Keratinocyte (primary cell): ENCODE measurements around the gene SPAG9. TPM values are rescaled to one million over a fixed set of nuclear protein-coding genes. Genes with fewer than 3 reads are reported as not detected.

ENCODE experiments used
- DNase-seq: peaks from one replicate; pipeline ENCODE4 v3.0.0-alpha.2; 2011; ENCODE audit warnings: low read depth, missing footprints, low spot score
- FAIRE-seq: peaks from 2 replicates; lab custom pipeline; 2011; peaks lifted over from hg19 to GRCh38; lab: Jason Lieb, UNC
- H2AFZ ChIP-seq: 2 replicates; pipeline ENCODE4 v1.6.0; 2012; ENCODE audit warnings: low read length, control low read depth, inconsistent platforms; ENCODE audit not compliant: control insufficient read depth
- H3K27ac ChIP-seq: 2 replicates; pipeline ENCODE4 v1.5.1; 2011; ENCODE audit warnings: low read length; ENCODE audit not compliant: control insufficient read depth, insufficient read depth
- H3K27me3 ChIP-seq: 3 replicates; pipeline ENCODE4 v1.6.0; 2011; ENCODE audit warnings: low read length; ENCODE audit not compliant: control insufficient read depth, insufficient read depth; ENCODE audit errors: extremely low read depth
- H3K36me3 ChIP-seq, 2 experiments: 2 replicates in 1 of 2; 3 replicates in 1 of 2; pipeline ENCODE4 v1.5.1; 2011; ENCODE audit warnings: low read length in 2 of 2, mild to moderate bottlenecking in 1 of 2; ENCODE audit not compliant: control insufficient read depth in 2 of 2, insufficient read depth in 2 of 2; ENCODE audit errors: extremely low read depth in 1 of 2
- H3K4me1 ChIP-seq: 3 replicates; pipeline ENCODE4 v1.5.1; 2011; ENCODE audit warnings: low read length; ENCODE audit not compliant: control insufficient read depth, insufficient read depth; ENCODE audit errors: extremely low read depth
- H3K4me2 ChIP-seq: 3 replicates; pipeline ENCODE4 v1.6.0; 2011; ENCODE audit warnings: low read depth, low read length; ENCODE audit not compliant: control insufficient read depth, insufficient read depth; ENCODE audit errors: extremely low read depth
- H3K4me3 ChIP-seq, 3 experiments: fragments of 200-600 bp in 1 of 3; sonication (generic) in 1 of 3; 2 replicates in 2 of 3; 3 replicates in 1 of 3; pipeline ENCODE4 v1.5.1; 2011 to 2016; ENCODE audit warnings: low read length in 3 of 3, mild to moderate bottlenecking in 3 of 3, control low read depth in 2 of 3, inconsistent platforms in 1 of 3, low read depth in 1 of 3, mixed read lengths in 1 of 3, mixed run types in 1 of 3, moderate library complexity in 1 of 3; ENCODE audit not compliant: control insufficient read depth in 2 of 3, insufficient read depth in 2 of 3; ENCODE audit errors: extremely low read depth in 1 of 3
- H3K79me2 ChIP-seq: 2 replicates; pipeline ENCODE4 v1.6.0; 2012; ENCODE audit warnings: low read length; ENCODE audit not compliant: control insufficient read depth, insufficient read depth
- H3K9ac ChIP-seq: 3 replicates; pipeline ENCODE4 v1.6.0; 2011; ENCODE audit warnings: low read length; ENCODE audit not compliant: control insufficient read depth, insufficient read depth; ENCODE audit errors: extremely low read depth
- H3K9me1 ChIP-seq: 3 replicates; pipeline ENCODE4 v1.6.0; 2011; ENCODE audit warnings: low read length; ENCODE audit not compliant: control insufficient read depth, insufficient read depth; ENCODE audit errors: extremely low read depth
- H3K9me3 ChIP-seq: 2 replicates; pipeline ENCODE4 v1.5.1; 2012; ENCODE audit warnings: low read depth, low read length; ENCODE audit not compliant: control insufficient read depth
- H4K20me1 ChIP-seq: 3 replicates; pipeline ENCODE4 v1.6.0; 2011; ENCODE audit warnings: low read length; ENCODE audit not compliant: control insufficient read depth, insufficient read depth; ENCODE audit errors: extremely low read depth
- CTCF ChIP-seq, 3 experiments: IDR thresholded peaks in 1 of 3; conservative IDR thresholded peaks in 1 of 3; optimal IDR thresholded peaks in 1 of 3; 2 replicates in 2 of 3; 3 replicates in 1 of 3; pipeline versions ENCODE3 to v1.5.1; 2011; ENCODE audit warnings: low read length in 3 of 3, mild to moderate bottlenecking in 3 of 3, moderate library complexity in 2 of 3, control low read depth in 1 of 3, inconsistent platforms in 1 of 3; ENCODE audit not compliant: insufficient read depth in 2 of 3; ENCODE audit errors: extremely low read depth in 1 of 3
- EZH2 ChIP-seq: IDR thresholded peaks from one replicate; pipeline ENCODE4 v1.6.1; 2012; ENCODE audit warnings: inconsistent platforms, mild to moderate bottlenecking, low read length, moderate library complexity
- dilution Hi-C: fragments of 300-500 bp; cut with MboI; formaldehyde crosslinking; loops from one replicate; pipeline ENCODE4 v1.7.0; 2020; ENCODE audit warnings: low sequenced_read_pairs; ENCODE audit not compliant: extremely low pct_ligation_motif_present
- polyA plus RNA-seq, 5 experiments: library from polyadenylated mRNA; depleted of rRNA in 3 of 5; stranded (reverse) in 3 of 5; stranded (forward) in 1 of 5; unstranded in 1 of 5; fragments of >200 nt; gene quantifications; 1 replicate in 1 of 5; 2 replicates in 3 of 5; 3 replicates in 1 of 5; pipeline versions ENCODE4 v1.2.1 to v1.2.3, GENCODE V29; 2011 to 2012; ENCODE audit warnings: missing spikeins in 2 of 5, low read depth in 1 of 5, low replicate concordance in 1 of 5

SPAG9 gene
- polyA plus RNA-seq, 1 donor (not counting 4 experiments of a cell fraction or from before 2014, with no cell fraction given) = 43.1 TPM

GRCh38 chr17:51132964-51133319 is 12.3 kb upstream of the SPAG9 start:
- no peak overlapping the region for H3K9ac ChIP-seq
- H3K4me1 ChIP-seq = no peaks in the 10 kb centered on the region
- TF ChIP-seq EZH2 = no peak
- TF ChIP-seq CTCF (optimal IDR thresholded peaks at IDR 0.05 in 1 of 3, IDR thresholded peaks at IDR 0.05 in 1 of 3, conservative IDR thresholded peaks at IDR 0.05 in 1 of 3; ENCODE audit: extremely low read depth in 1 of 3, insufficient read depth in 2 of 3, low read length in 3 of 3) = no peak
- no peak overlapping the region for H3K4me2 ChIP-seq
- no peak overlapping the region for H3K27ac ChIP-seq
- no peaks in the 10 kb centered on the region for H3K9me3 ChIP-seq
- H3K36me3 ChIP-seq = no peaks in the 10 kb centered on the region
- H2AFZ ChIP-seq = no peak overlapping the region
- FAIRE-seq (no peak), DNase-seq (no peak)
- H3K9me1 ChIP-seq = no peaks in the 10 kb centered on the region
- H3K4me3 ChIP-seq = no peak overlapping the region
- no peaks in the 10 kb centered on the region for H3K27me3 ChIP-seq
- no peaks in the 10 kb centered on the region for H3K79me2 ChIP-seq
- H4K20me1 ChIP-seq = no peaks in the 10 kb centered on the region
- dilution Hi-C loops = no loop called here

GRCh38 chr17:51128076-51128475 is 7.4 kb upstream of the SPAG9 start:
- dilution Hi-C loops = no loop called here
- FAIRE-seq (no peak), DNase-seq (no peak)
- no peaks in the 10 kb centered on the region for H3K27me3 ChIP-seq
- H3K4me3 ChIP-seq = no peak overlapping the region
- no peaks in the 10 kb centered on the region for H3K79me2 ChIP-seq
- TF ChIP-seq CTCF (optimal IDR thresholded peaks at IDR 0.05 in 1 of 3, IDR thresholded peaks at IDR 0.05 in 1 of 3, conservative IDR thresholded peaks at IDR 0.05 in 1 of 3; ENCODE audit: extremely low read depth in 1 of 3, insufficient read depth in 2 of 3, low read length in 3 of 3) (no peak), EZH2 (no peak)
- no peak overlapping the region for H3K4me2 ChIP-seq
- no peaks in the 10 kb centered on the region for H3K36me3 ChIP-seq
- no peaks in the 10 kb centered on the region for H4K20me1 ChIP-seq
- H2AFZ ChIP-seq = no peak overlapping the region
- no peaks in the 10 kb centered on the region for H3K9me3 ChIP-seq
- no peaks in the 10 kb centered on the region for H3K9me1 ChIP-seq
- no peak overlapping the region for H3K27ac ChIP-seq
- H3K4me1 ChIP-seq = no peaks in the 10 kb centered on the region
- no peak overlapping the region for H3K9ac ChIP-seq
